T-cell (primary cell): ENCODE data around the gene THSD8. TPM values are rescaled to one million over a fixed set of nuclear protein-coding genes. Genes with fewer than 3 reads are reported as not detected.

ENCODE experiments used
- ATAC-seq, 4 experiments: fragments of 200-7000 bp in 3 of 4; fragments of 150-1000 bp in 1 of 4; cut with Tn5 transposase; replicated peaks in 1 of 4; 1 replicate in 3 of 4; 2 replicates in 1 of 4; pipeline ENCODE4 v1.10.0; 2021; ENCODE audit warnings: moderate library complexity in 3 of 4, mild to moderate bottlenecking in 2 of 4, moderate number of reproducible peaks in 1 of 4
- CTCF ChIA-PET, 2 donors: fragments of 300-600 bp; sonication (Branson Sonifier 250); formaldehyde crosslinking; loops; one replicate each; lab custom pipeline; 2022; ENCODE audit warnings: antibody characterized with exemption in 2 of 2; lab: Charles Lee
- POLR2A ChIA-PET, 2 donors: fragments of 300-600 bp; sonication (Branson Sonifier 250); formaldehyde crosslinking; loops; one replicate each; lab custom pipeline; 2022; ENCODE audit warnings: antibody characterized with exemption in 2 of 2; lab: Charles Lee
- DNase-seq, 35 experiments: peaks; one replicate each; pipeline versions ENCODE4 v3.0.0 to v3.0.0-alpha.2; 2013 to 2023
- H3K27ac ChIP-seq: one replicate; pipeline ENCODE4 v1.5.1; 2013; ENCODE audit warnings: low read length
- H3K27me3 ChIP-seq, 2 experiments: replicated peaks in 1 of 2; 1 replicate in 1 of 2; 2 replicates in 1 of 2; pipeline versions ENCODE4 v1.6.1 to v1.7.0; 2013; ENCODE audit warnings: low read length in 1 of 2, mixed read lengths in 1 of 2; ENCODE audit not compliant: control insufficient read depth in 2 of 2, insufficient read depth in 2 of 2; ENCODE audit errors: extremely low read depth in 1 of 2
- H3K36me3 ChIP-seq, 2 donors: 1 replicate in 1 of 2; 2 replicates in 1 of 2; pipeline versions ENCODE4 v1.6.1 to v1.7.0; 2013; ENCODE audit warnings: low read length in 1 of 2; ENCODE audit not compliant: control insufficient read depth in 2 of 2, insufficient read depth in 1 of 2; ENCODE audit errors: extremely low read depth in 1 of 2
- H3K4me1 ChIP-seq, 2 experiments: 1 replicate in 1 of 2; 2 replicates in 1 of 2; pipeline versions ENCODE4 v1.6.1 to v1.7.0; 2013; ENCODE audit warnings: low read length in 2 of 2, mixed read lengths in 1 of 2; ENCODE audit not compliant: insufficient read depth in 2 of 2, control insufficient read depth in 1 of 2; ENCODE audit errors: extremely low read depth in 1 of 2
- H3K4me3 ChIP-seq, 2 donors: 1 replicate in 1 of 2; 2 replicates in 1 of 2; pipeline versions ENCODE4 v1.5.1 to v1.7.0; 2013; ENCODE audit warnings: mild to moderate bottlenecking in 2 of 2, low read length in 1 of 2, moderate library complexity in 1 of 2; ENCODE audit not compliant: control insufficient read depth in 1 of 2; ENCODE audit errors: extremely low read depth in 1 of 2
- H3K9me3 ChIP-seq: 2 replicates; pipeline ENCODE4 v1.7.0; 2013
- H3K27ac Mint-ChIP-seq, 2 donors: one replicate each; pipeline ENCODE4 v1.8.0; 2020 to 2021; ENCODE audit warnings: mild to moderate bottlenecking in 2 of 2, mixed read lengths in 2 of 2
- H3K27me3 Mint-ChIP-seq, 2 donors: one replicate each; pipeline ENCODE4 v1.8.0; 2021 to 2022; ENCODE audit warnings: mixed read lengths in 2 of 2
- H3K36me3 Mint-ChIP-seq: one replicate; pipeline ENCODE4 v1.8.0; 2021; ENCODE audit warnings: mixed read lengths
- H3K4me1 Mint-ChIP-seq, 3 donors: one replicate each; pipeline ENCODE4 v1.8.0; 2020 to 2022; ENCODE audit warnings: mixed read lengths in 3 of 3, mild to moderate bottlenecking in 1 of 3
- H3K4me3 Mint-ChIP-seq, 3 donors: one replicate each; pipeline ENCODE4 v1.8.0; 2020 to 2022; ENCODE audit warnings: mild to moderate bottlenecking in 3 of 3, mixed read lengths in 3 of 3, moderate library complexity in 3 of 3
- H3K9me3 Mint-ChIP-seq, 3 donors: one replicate each; pipeline ENCODE4 v1.8.0; 2020 to 2022; ENCODE audit warnings: mixed read lengths in 3 of 3
- WGBS: methylation state at CpG from one replicate; pipeline ENCODE4 v1.1.5; 2013; ENCODE audit warnings: missing lambda C conversion rate; ENCODE audit not compliant: insufficient coverage; 5-methylcytosine and 5-hydroxymethylcytosine counted together
- total RNA-seq, 35 experiments: library from RNA in 6 of 35; stranded (reverse) in 6 of 35; fragments of 120-200 nt in 1 of 35; gene quantifications; one replicate each; pipeline versions ENCODE4 v1.2.1 to v1.2.4 and lab custom pipeline; 2013 to 2026

THSD8 gene
- total RNA-seq, 5 donors from 2014 or later (not counting 1 experiment from before 2014, with no cell fraction given): 0.63 to 2.4 (median 0.97) TPM; not detected in 1

- peaks cover 71 to 75% of the 10 kb centered on the region in 2 donors for H3K27me3 Mint-ChIP-seq
- CTCF ChIA-PET: interaction anchor here in 1 of 2 donors (0.7 kb wide), 1 partner anchor 65 kb away, joined by 5 read pairs; no protein-coding TSS in a partner anchor
- no peaks in the 10 kb centered on the region for H3K9me3 ChIP-seq
- peak in 1 of 4 experiments; percentile 13 for ATAC-seq
- H3K4me3 Mint-ChIP-seq: peak overlapping the region; percentile 49 to 61 (median 50)
- H3K4me1 ChIP-seq: peaks cover 7 to 46% of the 10 kb centered on the region in 2 experiments
- no peak overlapping the region for H3K27ac ChIP-seq
- H3K4me1 Mint-ChIP-seq: peaks cover 27 to 43% (median 37%) of the 10 kb centered on the region in 3 donors
- no peak overlapping the region for H3K27ac Mint-ChIP-seq
- no peaks in the 10 kb centered on the region for H3K36me3 Mint-ChIP-seq
- DNase-seq: peak in 17 of 35 experiments; percentile 13 to 50 (median 23)
- POLR2A ChIA-PET: no interaction called here
- H3K9me3 Mint-ChIP-seq: peaks cover 0 to 11% (median 0%) of the 10 kb centered on the region in 3 donors
- WGBS: 14% methylated on average over 30 of the region's 39 CpGs
- peaks cover 36 to 92% of the 10 kb centered on the region in 2 experiments for H3K27me3 ChIP-seq
- peak overlapping the region in 1 of 2 donors; percentile 38 for H3K4me3 ChIP-seq
- no peaks in the 10 kb centered on the region for H3K36me3 ChIP-seq
These were observed 33.3 kb downstream of the THSD8 start for GRCh38 chr19:12834976-12835757.

- no peak overlapping the region for H3K27ac ChIP-seq
- DNase-seq (no peak), ATAC-seq (no peak)
- CTCF ChIA-PET: no interaction called here
- Mint-ChIP-seq H3K27ac (no peak overlapping the region), H3K4me1 (peaks cover 33 to 54% (median 49%) of the 10 kb centered on the region in 3 donors), H3K27me3 (peaks cover 70 to 75% of the 10 kb centered on the region in 2 donors), H3K9me3 (peaks cover 0 to 7% (median 0%) of the 10 kb centered on the region in 3 donors), H3K36me3 (no peaks in the 10 kb centered on the region), H3K4me3 (no peak overlapping the region)
- no peak overlapping the region for H3K4me3 ChIP-seq
- H3K36me3 ChIP-seq: no peaks in the 10 kb centered on the region
- 16% methylated on average over 6 of the region's 6 CpGs for WGBS
- peaks cover 34 to 92% of the 10 kb centered on the region in 2 experiments for H3K27me3 ChIP-seq
- POLR2A ChIA-PET: no interaction called here
- peaks cover 7 to 58% of the 10 kb centered on the region in 2 experiments for H3K4me1 ChIP-seq
- H3K9me3 ChIP-seq: no peaks in the 10 kb centered on the region
These were observed 34.6 kb downstream of the THSD8 start for GRCh38 chr19:12836529-12836863.

- Mint-ChIP-seq H3K4me3 (peak overlapping the region in 1 of 3 donors; percentile 66), H3K4me1 (peaks cover 30 to 51% (median 47%) of the 10 kb centered on the region in 3 donors), H3K27me3 (peaks cover 69 to 74% of the 10 kb centered on the region in 2 donors), H3K9me3 (peaks cover 0 to 3% (median 0%) of the 10 kb centered on the region in 3 donors), H3K36me3 (no peaks in the 10 kb centered on the region), H3K27ac (peak overlapping the region in 1 of 2 donors; percentile 11)
- no peaks in the 10 kb centered on the region for H3K9me3 ChIP-seq
- POLR2A ChIA-PET: interaction anchor here in 1 of 2 donors (0.6 kb wide), 1 partner anchor 191 kb away, joined by 5 read pairs; no protein-coding TSS in a partner anchor
- peaks cover 35 to 92% of the 10 kb centered on the region in 2 experiments for H3K27me3 ChIP-seq
- H3K36me3 ChIP-seq: no peaks in the 10 kb centered on the region
- WGBS: 93% methylated on average over 2 of the region's 4 CpGs
- no peak overlapping the region for H3K4me3 ChIP-seq
- DNase-seq: no peak
- H3K4me1 ChIP-seq: peaks cover 7 to 59% of the 10 kb centered on the region in 2 experiments
- no peak for ATAC-seq
- no peak overlapping the region for H3K27ac ChIP-seq
- CTCF ChIA-PET: interaction anchor here in 1 of 2 donors (0.7 kb wide), 3 partner anchors 10 to 260 kb away, joined by 3 read pairs; partner anchors contain the start of gene GCDH
These were observed 35.4 kb downstream of the THSD8 start for GRCh38 chr19:12837225-12837624.

- peak within 1 kb of the TSS in 1 of 2 donors; percentile 11 for H3K27ac Mint-ChIP-seq
- H3K4me1 Mint-ChIP-seq: peaks cover 24 to 44% (median 42%) of the 10 kb centered on the region in 3 donors
- Histone ChIP-seq H3K4me3 (peak within 1 kb of the TSS; percentile 24 to 40), H3K27ac (no peak within 1 kb of the TSS), H3K36me3 (no peaks in the 10 kb centered on the region), H3K9me3 (no peaks in the 10 kb centered on the region), H3K27me3 (peaks cover 33 to 91% of the 10 kb centered on the region in 2 experiments), H3K4me1 (peaks cover 4 to 48% of the 10 kb centered on the region in 2 experiments)
- H3K27me3 Mint-ChIP-seq: peaks cover 65 to 74% of the 10 kb centered on the region in 2 donors
- ATAC-seq: peak; percentile 67 to 74 (median 70)
- peak within 1 kb of the TSS; percentile 50 to 66 (median 64) for H3K4me3 Mint-ChIP-seq
- DNase-seq: peak in 22 of 35 experiments; percentile 7 to 79 (median 40)
- CTCF ChIA-PET: no interaction called here
- POLR2A ChIA-PET: no interaction called here
- no peaks in the 10 kb centered on the region for H3K36me3 Mint-ChIP-seq
- H3K9me3 Mint-ChIP-seq: no peaks in the 10 kb centered on the region
- WGBS: under 1% methylated on average over 50 of the region's 69 CpGs
These were observed 36.5 kb downstream of the THSD8 start, which contains the start of gene MAST1 for GRCh38 chr19:12838182-12838885. Gene MAST1, plus strand, starts transcription at chr19:12838515. Its CDS starts 58 bp downstream, at chr19:12838573.

- Mint-ChIP-seq H3K4me1 (peaks cover 24 to 43% (median 40%) of the 10 kb centered on the region in 3 donors), H3K36me3 (no peaks in the 10 kb centered on the region), H3K4me3 (peak overlapping the region; percentile 50 to 66 (median 64)), H3K27ac (peak overlapping the region in 1 of 2 donors; percentile 8), H3K9me3 (no peaks in the 10 kb centered on the region), H3K27me3 (peaks cover 67 to 80% of the 10 kb centered on the region in 2 donors)
- ChIA-PET CTCF (no interaction called here), POLR2A (no interaction called here)
- ATAC-seq: peak in 3 of 4 experiments; percentile 35 to 49 (median 40)
- Histone ChIP-seq H3K4me1 (peaks cover 2 to 43% of the 10 kb centered on the region in 2 experiments), H3K9me3 (no peaks in the 10 kb centered on the region), H3K36me3 (no peaks in the 10 kb centered on the region), H3K4me3 (peak overlapping the region; percentile 24 to 40), H3K27me3 (peaks cover 33 to 93% of the 10 kb centered on the region in 2 experiments), H3K27ac (no peak overlapping the region)
- WGBS: 29% methylated on average over 5 of the region's 21 CpGs
- peak in 6 of 35 experiments; percentile 13 to 48 (median 20) for DNase-seq
These were observed 37.3 kb downstream of the THSD8 start for GRCh38 chr19:12838886-12839756.
